CD4-positive, alpha-beta T cell treated with Interleukin-6 for 4 hours (primary cell): Measurements from ENCODE around the gene CMTM1.
"Not testable (repeated sequence)": the region's sequence is repeated elsewhere in the genome, so short reads cannot be mapped to it uniquely, and the experiment has no call there.

Source experiments
- DNase-seq: peaks from one replicate; pipeline ENCODE4 v3.0.0-alpha.2; 2020; ENCODE audit warnings: mixed read lengths

Gene CMTM1

DNA sequence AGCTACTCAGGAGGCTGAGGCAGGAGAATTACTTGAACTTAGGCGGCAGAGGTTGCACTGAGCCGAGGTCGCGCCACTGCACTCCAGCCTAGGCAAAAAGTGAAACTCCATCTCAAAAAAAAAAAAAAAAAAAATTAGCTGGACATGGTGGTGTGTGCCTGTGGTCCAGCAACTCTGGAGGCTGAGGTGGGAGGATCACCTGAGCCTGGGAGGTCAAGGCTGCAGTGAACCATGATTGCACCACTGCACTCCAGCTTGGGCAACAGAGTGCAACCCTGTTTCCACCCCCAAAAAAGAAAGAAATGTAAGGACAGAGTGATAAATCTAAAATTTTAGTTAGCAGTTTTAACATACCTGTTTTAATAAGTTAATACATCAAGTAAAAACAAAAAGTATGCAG, 30.3 kb downstream of the CMTM1 start:
- not testable (repeated sequence) for DNase-seq

DNA sequence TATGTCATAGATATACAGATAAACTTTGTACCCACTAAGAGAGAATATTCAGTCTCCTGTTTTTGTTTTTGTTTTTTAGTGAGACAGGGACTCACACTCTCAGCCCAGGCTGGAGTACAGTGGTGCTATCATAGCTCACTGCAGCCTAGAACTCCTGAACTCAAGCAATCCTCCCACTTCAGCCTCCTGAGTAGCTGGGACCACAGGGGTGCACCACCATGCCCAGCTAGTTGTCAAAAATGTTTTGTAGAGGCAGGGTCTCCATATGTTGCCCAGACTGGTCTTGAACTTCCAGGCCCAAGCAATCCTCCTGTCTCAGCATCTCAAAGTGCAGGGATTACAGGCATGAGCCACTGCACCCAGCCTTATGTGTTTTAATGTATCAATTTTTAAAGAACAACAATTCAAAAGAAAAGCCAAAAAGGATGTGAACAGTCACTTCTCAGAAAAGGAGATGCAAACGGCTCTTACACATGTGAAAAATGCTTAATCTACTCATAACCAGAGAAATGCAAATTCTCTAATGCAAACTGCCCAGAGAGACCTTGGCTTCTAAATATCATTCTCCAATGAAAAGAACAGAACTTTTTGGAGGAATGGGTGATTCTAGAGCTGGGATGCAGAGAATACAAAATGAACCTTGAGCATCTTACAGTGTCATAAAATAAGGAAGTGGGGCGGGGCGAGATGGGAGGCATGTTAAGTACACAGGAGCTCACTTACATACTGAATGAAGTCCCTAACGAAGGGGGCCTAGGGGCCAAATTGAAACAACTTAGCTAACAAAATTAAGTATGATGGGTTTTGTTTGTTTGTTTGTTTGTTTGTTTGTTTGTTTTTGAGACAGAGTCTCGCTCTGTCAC, 31.0 kb downstream of the CMTM1 start:
- peak; percentile 28 for DNase-seq

DNA sequence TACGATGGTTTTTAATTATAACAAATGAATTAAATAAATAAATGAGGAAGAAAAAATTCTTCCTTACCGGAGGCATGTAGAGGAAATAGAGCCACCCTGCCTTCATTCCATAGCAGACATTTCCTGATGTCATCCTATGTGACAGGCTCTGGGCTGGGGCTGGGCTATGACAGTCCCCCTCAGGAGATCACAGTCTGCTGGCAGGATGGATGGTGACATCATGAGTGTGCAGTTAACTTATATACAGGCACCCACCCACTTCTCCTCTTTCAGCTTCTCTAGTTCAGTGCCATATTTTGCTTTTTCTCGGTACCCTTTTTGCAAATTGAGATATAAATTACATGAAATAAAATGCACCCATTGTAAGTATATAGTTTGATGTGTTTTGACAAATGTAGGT, 31.9 kb downstream of the CMTM1 start:
- DNase-seq, result no peak

DNA sequence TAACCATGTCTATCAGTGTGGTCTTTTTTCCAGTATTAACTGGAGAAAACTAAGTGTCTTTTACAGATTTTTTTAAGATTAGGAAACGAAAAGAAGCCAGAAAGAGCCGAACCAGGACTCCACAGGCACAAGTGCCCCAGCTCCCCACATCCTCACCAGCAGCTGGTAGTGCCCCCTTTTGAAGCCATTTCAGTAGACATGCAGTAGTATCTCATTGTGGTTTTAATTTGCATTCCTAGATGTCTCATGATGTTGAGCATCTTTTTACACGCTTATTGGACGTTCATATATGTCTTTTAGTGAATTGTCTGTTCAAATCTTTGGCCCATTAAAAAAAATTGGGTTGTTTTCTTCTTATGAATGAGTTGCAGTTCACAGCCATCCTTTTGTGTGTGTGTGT, 33.5 kb downstream of the CMTM1 start:
- no peak for DNase-seq

DNA sequence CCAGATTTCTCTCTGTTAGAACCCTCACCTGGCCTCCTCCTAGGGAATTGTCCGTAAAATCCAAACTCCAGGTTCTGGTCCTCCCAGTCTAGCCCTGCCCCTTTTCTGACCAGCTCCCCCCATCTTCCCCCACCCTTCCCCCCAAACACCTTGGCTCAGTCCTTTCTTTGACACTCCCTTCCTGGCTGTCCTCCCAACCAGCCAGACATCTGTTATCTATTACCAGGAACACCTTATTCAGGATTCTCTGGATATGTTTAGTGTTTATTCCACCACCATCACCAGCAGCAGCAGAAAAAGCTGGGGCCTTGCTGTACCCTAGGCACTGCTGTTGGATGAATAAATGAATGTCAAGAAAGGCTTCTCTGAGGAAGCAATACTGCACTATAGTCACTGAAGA, 34.2 kb downstream of the CMTM1 start:
- no peak for DNase-seq

DNA sequence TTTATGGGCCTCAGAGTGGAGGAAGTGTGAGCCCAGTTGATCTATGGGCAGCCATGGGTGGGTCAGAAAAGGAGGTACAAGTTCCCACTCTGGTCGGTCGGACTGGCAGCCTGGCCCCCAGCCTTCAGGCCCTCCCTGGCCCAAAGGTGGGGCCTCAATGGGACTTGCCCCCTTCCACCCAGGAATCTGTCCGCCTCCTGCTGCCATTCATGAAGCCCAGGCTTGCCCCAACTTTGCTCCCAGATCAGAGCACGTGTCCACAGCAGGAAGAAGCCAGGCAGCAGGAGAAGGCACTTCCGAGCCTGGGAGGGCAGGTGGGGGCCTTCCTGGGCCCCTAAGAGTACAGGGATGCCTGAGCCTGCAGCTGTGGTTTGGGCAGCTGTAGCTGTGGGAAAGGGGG, 35.2 kb downstream of the CMTM1 start:
- no peak for DNase-seq

DNA sequence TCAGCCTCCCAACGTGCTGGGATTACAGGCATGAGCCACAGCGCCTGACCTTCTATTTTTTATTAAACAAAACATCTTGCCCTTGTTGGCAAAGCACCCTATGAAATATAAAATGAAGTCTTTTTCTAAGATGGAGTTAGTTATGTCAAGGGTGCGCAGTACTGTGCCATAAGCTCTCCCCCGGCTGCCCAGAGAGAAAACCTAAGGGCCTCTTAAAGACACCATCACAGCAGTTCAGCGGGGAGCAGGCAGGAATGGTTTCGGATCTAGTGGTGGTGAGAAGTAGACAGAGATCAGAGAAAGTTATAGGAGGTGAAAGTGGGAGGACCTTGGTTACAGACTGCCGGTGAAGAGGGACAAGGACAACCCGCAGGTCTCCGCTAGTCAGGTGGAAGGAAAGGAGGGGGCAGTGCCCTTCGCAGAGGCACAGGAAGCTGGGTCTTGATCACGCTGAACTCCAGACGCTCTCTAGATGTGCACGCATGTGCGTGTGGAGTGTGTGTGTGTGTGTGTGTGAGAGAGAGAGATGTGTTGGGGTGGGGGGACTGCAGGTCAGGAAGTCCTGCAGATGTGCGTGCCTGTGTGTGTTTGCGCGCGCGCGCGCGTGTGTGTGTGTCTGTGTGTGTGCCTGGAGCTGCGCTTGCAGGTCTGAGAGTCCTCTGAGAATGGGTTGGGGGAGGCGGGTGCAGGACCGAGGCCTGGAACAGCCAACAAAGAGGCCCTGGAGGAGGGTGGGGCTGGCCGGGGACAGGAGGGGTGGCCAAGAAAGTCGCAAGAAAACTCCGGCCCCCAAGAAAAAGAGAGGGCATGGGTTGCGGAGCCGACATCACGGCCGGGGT, 37.5 kb downstream of the CMTM1 start:
- DNase-seq, result peak; percentile 90

DNA sequence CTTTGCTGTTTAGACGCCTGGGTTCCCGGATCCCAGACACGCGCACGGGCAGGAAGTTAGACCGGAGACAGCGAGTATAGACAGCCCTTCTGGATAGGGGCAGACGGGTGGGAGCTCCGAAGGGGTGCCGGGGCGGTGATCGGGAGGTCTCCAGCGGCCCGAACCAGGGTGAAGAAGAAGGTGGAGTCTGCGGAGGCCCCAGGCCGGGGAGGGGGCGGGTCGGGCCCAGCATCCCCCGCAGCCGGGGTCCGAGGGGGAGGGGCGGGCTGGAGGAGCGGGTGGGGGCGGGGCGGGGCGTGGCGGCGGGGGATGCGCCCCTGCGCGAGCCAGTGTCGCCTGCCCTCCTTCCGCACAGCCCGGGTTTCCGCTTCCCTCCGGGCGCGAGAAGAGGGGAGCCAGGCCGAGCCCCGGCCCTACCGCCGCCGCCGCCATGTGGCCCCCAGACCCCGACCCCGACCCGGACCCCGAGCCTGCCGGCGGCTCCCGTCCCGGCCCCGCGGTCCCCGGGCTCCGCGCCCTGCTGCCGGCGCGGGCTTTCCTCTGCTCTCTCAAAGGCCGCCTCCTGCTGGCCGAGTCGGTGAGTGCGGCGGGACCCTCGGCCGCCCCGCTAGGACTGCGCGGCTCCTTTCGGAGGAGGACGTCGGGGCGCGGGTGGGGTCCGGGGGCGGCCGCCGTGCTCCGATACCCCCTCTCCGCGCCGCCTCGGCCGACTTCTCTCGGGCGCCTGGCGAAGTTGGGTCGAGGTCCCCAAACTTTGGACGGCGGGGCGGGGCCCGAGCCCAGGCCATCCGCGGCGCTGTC, 38.3 kb downstream of the CMTM1 start, which contains the start of gene CMTM3:
TSS of gene CMTM3 (plus strand) at position 329 of the 801 bp plus-strand sequence. CDS start at position 431, 102 bp downstream.
- DNase-seq, result peak; percentile 78

DNA sequence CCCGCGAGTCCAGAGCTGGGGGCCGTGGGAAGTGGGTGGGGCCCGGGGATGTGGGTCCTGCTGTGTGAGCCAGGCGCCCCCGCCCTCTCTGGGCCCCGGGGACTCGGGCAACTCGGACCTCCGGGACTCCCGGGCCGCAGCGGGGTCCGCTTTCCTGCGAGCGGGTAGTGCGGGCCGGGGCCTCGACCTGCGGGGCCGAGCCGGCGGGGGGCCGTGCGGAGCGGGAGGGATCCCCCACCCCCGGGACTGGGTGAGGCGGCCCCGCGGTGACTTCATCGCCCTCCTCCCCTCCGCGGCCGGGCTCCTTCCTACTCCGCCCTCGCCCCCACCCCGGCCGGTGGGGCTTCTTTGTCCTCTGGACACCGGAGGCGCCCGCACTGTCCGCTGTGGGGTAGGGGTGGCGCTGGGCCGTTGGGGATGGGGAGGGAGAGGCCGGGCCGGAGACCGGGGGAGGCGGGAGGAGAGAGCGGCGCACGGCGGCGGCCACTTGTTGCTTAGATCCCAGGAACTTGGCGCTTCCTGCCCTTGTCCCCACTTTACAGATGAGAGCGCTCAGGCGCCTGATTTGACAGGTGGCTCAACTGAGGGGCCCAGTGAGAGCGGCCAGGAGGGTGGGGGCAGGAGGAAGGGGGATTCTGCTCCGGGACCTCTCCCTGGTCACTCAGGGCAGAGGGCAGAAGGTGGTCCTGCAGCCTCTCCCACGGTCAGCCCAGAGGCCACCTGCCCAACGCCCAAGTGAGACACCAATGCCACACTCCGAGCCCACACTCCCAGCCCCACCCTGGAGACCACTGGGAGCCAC, 39.1 kb downstream of the CMTM1 start:
- peak; percentile 52 for DNase-seq

DNA sequence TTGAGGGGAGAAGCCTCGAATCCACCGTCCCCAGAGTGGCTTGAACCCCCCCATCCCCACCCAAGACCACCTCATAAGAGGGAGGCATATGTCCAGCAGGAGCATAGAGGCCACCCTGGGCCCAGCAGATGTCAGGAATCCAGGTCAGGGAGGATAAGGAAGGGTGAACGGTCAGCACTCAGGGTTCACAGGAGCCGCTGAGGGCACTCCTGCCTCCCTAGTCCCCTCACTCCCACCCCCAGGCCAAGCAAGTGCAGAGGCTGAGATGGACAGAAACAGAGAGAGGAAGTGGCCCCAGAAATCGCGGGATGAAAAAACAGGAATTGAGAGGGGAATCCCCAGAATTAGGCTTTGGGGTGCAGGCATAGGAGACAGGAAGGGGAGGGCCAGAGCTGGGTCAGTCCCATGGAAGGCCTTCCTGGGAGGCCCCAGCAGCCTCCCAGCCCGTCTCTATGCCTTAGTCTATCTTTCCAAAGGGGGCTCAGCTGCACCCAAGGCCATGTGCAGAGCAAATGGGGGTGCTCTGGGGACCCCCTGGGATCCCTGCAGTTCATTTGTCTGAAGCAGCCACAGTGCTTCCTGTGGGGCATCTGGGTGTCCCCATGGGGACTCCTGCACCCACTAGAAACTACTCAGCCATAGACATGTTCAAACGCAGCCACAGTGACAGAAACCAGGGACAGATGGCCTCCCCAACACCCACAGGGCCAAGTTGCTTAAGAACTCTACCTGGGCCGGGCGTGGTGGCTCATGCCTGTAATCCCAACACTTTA, 39.9 kb downstream of the CMTM1 start:
- DNase-seq, result no peak

DNA sequence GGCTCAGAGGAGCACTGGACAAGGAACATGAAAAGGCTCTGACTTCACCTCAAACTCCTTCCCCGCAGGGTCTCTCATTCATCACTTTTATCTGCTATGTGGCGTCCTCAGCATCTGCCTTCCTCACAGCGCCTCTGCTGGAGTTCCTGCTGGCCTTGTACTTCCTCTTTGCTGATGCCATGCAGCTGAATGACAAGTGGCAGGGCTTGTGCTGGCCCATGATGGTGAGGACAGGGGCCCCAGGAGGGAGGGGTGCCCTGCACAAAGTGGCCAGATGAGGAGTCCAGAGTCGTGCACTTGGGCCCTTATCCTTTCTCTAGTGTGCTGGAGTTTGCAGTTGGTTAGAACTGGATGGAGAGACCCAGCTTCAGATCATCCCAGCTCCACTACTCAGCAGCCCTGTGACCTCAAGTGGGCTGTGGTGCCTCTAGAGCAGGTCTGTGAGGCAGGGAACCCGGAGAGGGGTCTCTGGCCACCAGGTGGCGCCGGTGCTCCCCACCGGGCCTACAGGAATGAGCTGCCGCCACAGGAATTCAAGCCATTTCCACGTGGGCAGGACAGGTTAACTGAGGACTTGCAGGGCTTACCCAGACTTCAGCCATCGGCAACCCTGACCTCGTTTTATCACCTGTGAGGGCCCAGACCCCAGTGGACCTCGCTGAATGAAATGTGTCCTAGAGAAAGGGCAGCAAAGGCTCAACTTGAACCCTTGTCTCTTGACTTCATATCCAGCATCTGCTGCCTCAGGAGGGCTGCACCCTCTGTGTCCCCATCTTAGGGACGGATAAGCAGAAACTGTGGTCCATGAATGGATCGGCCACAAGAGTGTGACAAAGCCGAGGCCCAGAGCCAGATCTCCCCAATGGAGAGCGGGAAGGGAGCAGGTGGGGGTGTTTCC, 42.3 kb downstream of the CMTM1 start:
- DNase-seq, result peak; percentile 91

DNA sequence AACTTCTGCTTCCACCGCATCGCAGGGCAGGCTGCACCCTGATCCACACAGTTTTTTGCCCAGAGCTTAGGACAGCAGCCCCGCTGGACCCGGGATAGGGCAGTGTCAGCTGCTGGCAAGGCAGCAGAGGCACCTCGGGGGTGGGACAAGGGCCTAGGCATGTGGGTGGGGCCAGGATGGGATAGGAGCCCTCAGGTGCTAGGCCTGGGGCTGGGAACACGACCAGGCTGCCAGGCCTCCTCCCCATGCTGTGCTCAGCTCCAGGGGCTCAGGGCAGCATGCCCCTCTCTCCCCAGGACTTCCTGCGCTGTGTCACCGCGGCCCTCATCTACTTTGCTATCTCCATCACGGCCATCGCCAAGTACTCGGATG, 42.9 kb downstream of the CMTM1 start:
- DNase-seq, result no peak

DNA sequence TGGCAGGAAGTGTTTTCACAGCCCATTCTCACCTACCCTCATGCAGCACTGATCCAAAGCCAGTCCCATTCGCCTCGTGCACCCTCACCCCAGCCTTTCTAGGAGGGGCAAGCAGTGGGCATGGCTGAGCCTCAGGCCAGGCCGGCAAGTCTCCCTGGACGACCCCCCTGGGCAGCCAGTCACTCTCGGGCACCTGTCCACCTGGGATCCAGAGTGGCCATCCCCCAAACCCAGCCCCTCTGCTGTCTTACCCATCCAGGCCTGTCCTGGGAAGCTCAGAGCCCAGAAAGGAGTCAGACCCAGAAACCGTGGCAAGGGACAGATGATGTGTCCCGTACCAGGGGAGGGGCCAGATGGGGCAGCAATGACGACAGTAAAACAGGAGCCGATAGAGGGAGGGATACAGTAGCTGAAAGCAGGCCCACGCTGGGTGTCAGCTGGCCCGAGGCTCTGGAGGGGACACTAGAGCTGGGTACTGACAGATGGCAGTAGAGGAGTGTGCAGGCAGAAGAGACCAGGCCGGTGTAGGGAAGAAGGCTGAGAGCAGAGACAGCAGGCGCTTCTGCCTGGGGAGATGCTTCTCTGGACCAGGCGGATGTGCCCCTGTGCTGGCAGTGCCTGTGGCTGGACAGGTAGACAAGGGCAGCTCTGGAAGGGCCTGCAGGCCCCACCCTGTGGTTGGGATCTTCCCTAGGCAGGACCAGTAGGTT, 44.0 kb downstream of the CMTM1 start:
- DNase-seq, result no peak

DNA sequence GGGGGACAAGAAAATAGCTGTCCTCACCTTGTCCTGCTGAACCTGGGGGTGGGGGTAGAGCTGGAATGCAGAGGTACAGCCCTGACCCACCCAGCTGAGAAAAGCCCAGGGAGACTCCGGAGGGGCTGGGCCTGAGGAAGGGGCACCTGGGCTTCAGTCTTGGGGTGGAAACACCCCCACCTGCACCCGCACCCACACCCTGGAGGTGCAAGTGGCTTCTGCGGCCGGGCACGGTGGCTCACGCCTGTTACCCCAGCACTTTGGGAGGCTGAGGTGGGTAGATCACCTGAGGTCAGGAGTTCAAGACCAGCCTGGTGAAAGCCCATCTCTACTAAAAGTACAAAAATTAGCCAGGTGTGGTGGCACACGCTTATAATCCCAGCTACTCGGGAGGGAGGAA, 45.7 kb downstream of the CMTM1 start:
- not testable (repeated sequence) for DNase-seq

DNA sequence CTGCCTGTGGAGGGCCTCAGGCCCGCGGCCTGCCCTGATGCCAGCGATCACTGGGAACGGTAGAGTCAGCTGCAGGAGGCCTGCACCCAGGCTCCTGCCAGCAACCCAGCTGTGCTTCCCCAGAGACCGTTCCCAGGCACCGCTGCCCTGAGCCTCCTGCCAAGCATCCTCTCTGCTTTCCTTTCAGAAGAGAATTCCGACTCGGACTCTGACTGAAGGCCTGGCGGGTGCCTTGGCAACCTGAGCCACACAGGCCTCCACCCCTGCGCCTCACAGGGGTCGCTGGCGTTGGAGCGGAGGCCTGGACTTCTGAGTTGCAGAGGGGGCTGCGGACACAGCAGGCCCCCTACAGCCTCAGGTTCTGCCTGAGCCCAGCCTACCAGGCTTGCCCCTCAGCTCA, 46.2 kb downstream of the CMTM1 start:
- no peak for DNase-seq

DNA sequence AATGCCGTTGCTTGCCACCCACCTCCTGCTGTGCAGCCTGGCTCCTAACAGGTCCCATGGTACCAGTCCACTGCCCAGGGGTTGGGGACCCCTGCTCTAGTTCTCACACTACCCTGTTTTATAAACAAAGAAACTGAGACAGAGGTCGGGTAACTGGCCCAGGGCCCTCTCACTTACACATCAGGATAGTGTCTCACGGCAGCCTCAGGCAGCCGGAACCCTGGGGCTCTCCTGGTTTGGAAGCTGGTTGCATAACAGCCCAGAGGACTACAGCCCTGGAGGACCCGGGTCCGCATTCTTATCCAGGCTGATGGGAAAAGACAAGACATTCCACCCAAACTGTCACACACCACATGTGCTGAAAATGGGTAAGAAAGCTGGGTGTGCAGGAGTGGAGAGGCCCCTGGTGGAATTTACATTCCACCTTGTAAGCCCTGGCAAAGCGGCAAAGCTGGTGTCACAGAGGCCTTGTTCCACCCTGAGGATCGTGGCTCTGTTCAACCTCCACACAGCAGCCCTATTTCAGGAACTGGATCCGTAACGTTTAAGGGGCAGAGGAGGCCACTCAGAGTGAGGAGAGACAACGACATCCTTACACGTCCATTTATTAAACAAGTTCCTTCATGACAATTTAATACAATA, 48.0 kb downstream of the CMTM1 start:
- DNase-seq, result no peak

DNA sequence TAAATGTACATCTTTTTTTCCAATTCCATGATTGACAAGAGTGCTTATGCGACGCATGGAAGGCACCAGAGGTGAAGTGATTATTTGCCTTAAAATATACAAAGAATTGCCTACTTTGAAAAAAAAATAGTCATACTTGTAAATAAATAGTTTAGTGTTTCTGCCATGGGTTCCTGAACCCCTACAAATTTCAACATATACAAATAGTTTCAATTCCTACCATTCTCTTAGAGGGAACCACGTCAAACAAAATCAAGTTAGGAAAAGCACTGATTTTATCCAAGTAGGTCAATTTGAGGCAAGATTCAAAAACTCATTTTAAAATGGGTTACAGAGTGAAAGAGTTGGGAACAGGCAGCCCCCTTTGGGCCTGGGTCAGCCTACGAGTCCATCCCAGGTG, 49.9 kb downstream of the CMTM1 start:
- no peak for DNase-seq

DNA sequence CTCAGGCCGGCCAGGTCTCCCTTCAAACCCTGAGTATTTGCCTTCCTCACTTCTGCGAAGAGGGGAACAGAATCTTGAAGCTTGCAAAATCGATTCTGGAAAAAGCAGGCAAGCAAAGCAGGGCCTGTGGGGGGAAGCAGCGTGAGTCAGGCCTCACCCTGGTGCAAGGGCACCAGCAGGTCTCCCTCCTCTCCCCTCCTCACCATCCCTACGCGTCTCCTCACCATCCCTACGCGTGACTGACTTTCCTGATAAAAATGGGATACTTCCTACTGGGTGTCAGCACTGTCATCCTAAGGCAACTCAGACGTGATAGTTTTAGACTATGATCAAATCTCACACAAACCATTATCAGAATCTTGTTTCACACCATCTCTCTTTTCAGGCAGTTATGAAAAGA, 50.4 kb downstream of the CMTM1 start:
- DNase-seq, result no peak

DNA sequence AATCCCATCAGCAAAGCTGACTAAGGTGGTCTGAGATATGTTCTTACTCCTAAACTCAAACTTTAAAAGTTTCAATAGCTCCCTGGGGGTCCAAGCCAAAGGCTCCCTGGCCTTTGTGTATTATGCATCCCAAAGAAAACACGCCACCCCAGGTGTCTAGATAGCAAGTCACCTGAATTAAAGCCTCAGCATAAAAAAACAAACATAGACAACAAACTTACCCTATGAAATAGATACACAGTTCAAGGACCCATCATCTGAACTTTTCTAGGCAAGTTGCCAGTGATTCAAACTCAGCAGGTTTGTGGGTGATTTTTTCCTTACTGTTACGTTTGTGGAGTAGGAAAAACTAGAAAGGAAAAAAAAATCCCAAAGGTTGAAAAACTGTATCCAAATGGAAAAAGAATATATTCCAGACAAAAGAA, 50.8 kb downstream of the CMTM1 start:
- no peak for DNase-seq
